K562 (cell line): ENCODE results near the gene OOSP1. TPM values are rescaled to one million over a fixed set of nuclear protein-coding genes. Genes with fewer than 3 reads are reported as not detected.
A peak's percentile ranks its signal among the peaks of the same experiment; 100 is the strongest.

Source experiments
- ATAC-seq: fragments of 200-7000 bp; cut with Tn5 transposase; 3 replicates; pipeline ENCODE4 v1.9.1; 2020; ENCODE audit warnings: moderate library complexity
- BruUV-seq: library from RNA; stranded (reverse); fragments of 400-500 nt; replicated peaks from 2 replicates; lab custom pipeline; 2021; lab: Mats Ljungman, UMichigan
- CTCF ChIA-PET: fragments of 300-600 bp; formaldehyde crosslinking; extraction: SDS; loops from one replicate; lab custom pipeline; 2021; ENCODE audit warnings: low intra/inter-chr PET ratio; lab: Yijun Ruan, JAX
- POLR2A ChIA-PET: fragments of 300-600, 350-650 bp; sonication (Branson Sonifier 250); formaldehyde crosslinking; extraction: SDS; loops from one replicate; lab custom pipeline; 2021; ENCODE audit warnings: antibody characterized with exemption, inconsistent platforms; lab: Yijun Ruan, JAX
- DNase-seq, 4 experiments: peaks; one replicate each; pipeline versions ENCODE4 v3.0.0 to v3.0.0-alpha.2; 2011 to 2018; ENCODE audit warnings: low spot score in 3 of 4, mixed read lengths in 3 of 4; ENCODE audit errors: extremely low read depth in 1 of 4
- FAIRE-seq: peaks from 2 replicates; lab custom pipeline; 2011; peaks lifted over from hg19 to GRCh38; lab: Jason Lieb, UNC
- H2AFZ ChIP-seq: 2 replicates; pipeline ENCODE4 v1.6.0; 2011; ENCODE audit warnings: low read depth, low read length, control low read depth, inconsistent platforms
- H3K27ac ChIP-seq: fragments of 200-600 bp; 3 replicates; pipeline ENCODE4 v1.8.0; 2011; ENCODE audit warnings: low read depth, mild to moderate bottlenecking, control low read depth, inconsistent platforms, low read length, moderate library complexity, mixed read lengths; ENCODE audit errors: extremely low read depth
- H3K27me3 ChIP-seq, 2 experiments: fragments of 300-600 bp in 1 of 2; 2 replicates in 1 of 2; 3 replicates in 1 of 2; pipeline versions ENCODE4 v1.6.0 to v1.8.0; 2011; ENCODE audit warnings: inconsistent platforms in 2 of 2, low read length in 2 of 2, mild to moderate bottlenecking in 1 of 2, mixed read lengths in 1 of 2, moderate library complexity in 1 of 2; ENCODE audit not compliant: control insufficient read depth in 2 of 2, insufficient read depth in 2 of 2
- H3K36me3 ChIP-seq: fragments of 300-600 bp; 3 replicates; pipeline ENCODE4 v1.8.0; 2011; ENCODE audit warnings: mild to moderate bottlenecking, low read length, inconsistent platforms; ENCODE audit not compliant: control insufficient read depth, insufficient read depth
- H3K4me1 ChIP-seq, 2 experiments: fragments of 200-600 bp in 1 of 2; replicated peaks in 1 of 2; 2 replicates in 1 of 2; 3 replicates in 1 of 2; pipeline versions ENCODE4 v1.5.1 to v1.8.0; 2011; ENCODE audit warnings: inconsistent platforms in 2 of 2, low read length in 2 of 2, mild to moderate bottlenecking in 1 of 2, mixed read lengths in 1 of 2, moderate library complexity in 1 of 2; ENCODE audit not compliant: control insufficient read depth in 2 of 2, insufficient read depth in 2 of 2
- H3K4me2 ChIP-seq: 2 replicates; pipeline ENCODE4 v1.6.1; 2011; ENCODE audit warnings: low read length, control low read depth, inconsistent platforms, mixed read lengths; ENCODE audit not compliant: insufficient read depth
- H3K4me3 ChIP-seq: fragments of 200-600 bp; sonication (generic), shearing (Covaris generic); 2 replicates; pipeline ENCODE4 v1.5.1; 2016; ENCODE audit warnings: control low read depth, inconsistent platforms
- H3K79me2 ChIP-seq: fragments of 200-600 bp; 3 replicates; pipeline ENCODE4 v1.8.0; 2011; ENCODE audit warnings: low read length, inconsistent platforms; ENCODE audit not compliant: control insufficient read depth, insufficient read depth
- H3K9ac ChIP-seq, 2 experiments: 2 replicates each; pipeline versions ENCODE4 v1.6.0 to v1.6.1; 2011; ENCODE audit warnings: low read depth in 2 of 2, low read length in 2 of 2, control low read depth in 1 of 2, inconsistent platforms in 1 of 2, mild to moderate bottlenecking in 1 of 2, mixed read lengths in 1 of 2; ENCODE audit not compliant: insufficient read depth in 1 of 2
- H3K9me1 ChIP-seq: one replicate; pipeline ENCODE4 v1.6.0; 2011; ENCODE audit warnings: inconsistent platforms, mild to moderate bottlenecking, low read length, moderate library complexity; ENCODE audit not compliant: control insufficient read depth, insufficient read depth
- H3K9me3 ChIP-seq: replicated peaks from 2 replicates; pipeline ENCODE4 v1.5.1; 2011; ENCODE audit warnings: low read depth, low read length, inconsistent platforms; ENCODE audit not compliant: control insufficient read depth, insufficient read depth
- H4K20me1 ChIP-seq: replicated peaks from 2 replicates; pipeline ENCODE4 v1.6.1; 2011; ENCODE audit warnings: low read length, inconsistent platforms, mixed read lengths; ENCODE audit not compliant: control insufficient read depth, insufficient read depth
- ARNT ChIP-seq, 2 experiments: fragments of 450-650 bp; IDR thresholded peaks; 2 replicates each; pipeline ENCODE4 v1.6.1; 2016; ENCODE audit warnings: mild to moderate bottlenecking in 1 of 2
- BRF2 ChIP-seq: IDR thresholded peaks from 3 replicates; pipeline ENCODE4 v1.6.1; 2011; ENCODE audit warnings: borderline replicate concordance, mild to moderate bottlenecking; ENCODE audit not compliant: insufficient read length, insufficient read depth
- CC2D1A ChIP-seq: fragments of 450-650 bp; IDR thresholded peaks from 2 replicates; pipeline ENCODE4 v1.6.1; 2017; ENCODE audit warnings: mild to moderate bottlenecking
- FOXA3 ChIP-seq, 2 experiments: fragments of 450-650 bp in 1 of 2; sonication (generic) in 1 of 2; formaldehyde crosslinking; IDR thresholded peaks in 1 of 2; conservative IDR thresholded peaks in 1 of 2; 2 replicates each; pipeline versions ENCODE4 v1.4.0 to v1.8.0; 2020 to 2022; ENCODE audit warnings: mild to moderate bottlenecking in 2 of 2, missing genetic modification reagents in 1 of 2
- HMGN3 ChIP-seq: IDR thresholded peaks from 2 replicates; pipeline ENCODE4 v1.6.1; 2011; ENCODE audit warnings: borderline replicate concordance, low read depth, mild to moderate bottlenecking, mixed read lengths, low read length; ENCODE audit not compliant: insufficient read length; ENCODE audit errors: extremely low read depth
- SPI1 ChIP-seq: IDR thresholded peaks from 2 replicates; pipeline ENCODE4 v1.6.1; 2011; ENCODE audit warnings: low read depth, low read length, control low read depth, borderline replicate concordance
- TRIM24 ChIP-seq, 2 experiments: fragments of 450-650 bp; IDR thresholded peaks; 2 replicates each; pipeline ENCODE4 v1.6.1; 2016
- ZNF311 ChIP-seq: fragments of 250-450 bp; sonication (Bioruptor Pico); IDR thresholded peaks from 2 replicates; pipeline ENCODE4 v1.4.0; 2020; ENCODE audit warnings: mild to moderate bottlenecking, moderate library complexity
- WGBS: fragments of 100-300 bp; shearing (Covaris generic); methylation state at CpG from one replicate; pipeline ENCODE4 v1.1.6; 2016; ENCODE audit warnings: low coverage, mixed read lengths; ENCODE audit not compliant: insufficient coverage; ENCODE audit errors: missing lambda C conversion rate; 5-methylcytosine and 5-hydroxymethylcytosine counted together
- in situ Hi-C: fragments of 300-500 bp; cut with MboI; formaldehyde crosslinking; loops from 4 replicates; pipeline ENCODE4 v1.15.0; 2018; ENCODE audit warnings: inconsistent platforms, mixed read lengths
- intact Hi-C: fragments of 100-400 bp; cut with micrococcal nuclease; formaldehyde crosslinking; loops from 2 replicates; pipeline ENCODE4 v1.14.2; 2022
- polyA plus RNA-seq, 8 experiments: library from polyadenylated mRNA; depleted of rRNA in 4 of 8; stranded (reverse) in 5 of 8; unstranded in 3 of 8; fragments of >200 nt; fragmentation: Nextera tagmentation in 2 of 8; fragmentation: Illumina TruSeq in 1 of 8; extraction: Ambion mirVana in 2 of 8; extraction: Trizol in 1 of 8; gene quantifications; 2 replicates each; pipeline versions ENCODE4 v1.2.1 to v1.2.3, GENCODE V29; 2011 to 2014; ENCODE audit warnings: inconsistent platforms in 1 of 8, missing spikeins in 1 of 8
- total RNA-seq, 7 experiments: library from RNA; depleted of rRNA in 6 of 7; stranded (reverse); fragments of >200 nt in 6 of 7; fragmentation: Illumina TruSeq in 2 of 7; extraction: Trizol in 2 of 7; gene quantifications; 2 replicates each; pipeline versions ENCODE4 v1.2.1 to v1.2.3, GENCODE V29; 2011 to 2021; ENCODE audit warnings: low replicate concordance in 1 of 7

Gene OOSP1
- total and polyA plus RNA-seq, 9 of the 15 experiments (the other 6 are each of a cell fraction or from before 2014, with no cell fraction given), result 0.14 to 3.0 (median 0.61) TPM

GRCh38 chr11:59992425-59992824 lies 54.2 kb downstream of the OOSP1 start:
- no peak overlapping the region for H3K4me3 ChIP-seq
- H3K4me2 ChIP-seq, result no peak overlapping the region
- intact Hi-C loops, result no loop called here
- in situ Hi-C loops, result no loop called here
- DNase-seq (no peak), ATAC-seq (no peak), FAIRE-seq (no peak)
- BruUV-seq, result no TSS peak
- H3K79me2 ChIP-seq, result no peaks in the 10 kb centered on the region
- H3K27me3 ChIP-seq, result no peaks in the 10 kb centered on the region
- WGBS, result 22% methylated on average over 5 of the region's 5 CpGs
- TF ChIP-seq BRF2, result no peak
- TF ChIP-seq HMGN3, result no peak
- peak; percentile 29; the same call in 1 of the 2 replicates for TF ChIP-seq ZNF311 (CRISPR knock-in tag)
- TF ChIP-seq TRIM24 (IDR thresholded peaks at IDR 0.05), result peak in 1 of 2 experiments; percentile 37; a peak in 1 of 4 replicates
- peak; percentile 55 for TF ChIP-seq SPI1
- TF ChIP-seq CC2D1A, result 0 out of 2 replicates have a peak, but pooled peaks have one; percentile 16
- TF ChIP-seq FOXA3 (CRISPR knock-in tag; conservative IDR thresholded peaks at IDR 0.05 in 1 of 2, IDR thresholded peaks at IDR 0.05 in 1 of 2), result peak in 1 of 2 experiments; percentile 42; a peak in 1 of 4 replicates
- TF ChIP-seq ARNT (IDR thresholded peaks at IDR 0.05), result no peak
- no peak overlapping the region for H3K9ac ChIP-seq
- no peaks in the 10 kb centered on the region for H3K36me3 ChIP-seq
- 0 out of 2 replicates have a peak overlapping the region, but pooled peaks have one; percentile 21 for H2AFZ ChIP-seq
- H4K20me1 ChIP-seq, result no peaks in the 10 kb centered on the region
- ChIA-PET POLR2A (no interaction called here), CTCF (no interaction called here)
- peaks cover 5% of the 10 kb centered on the region; the same call in 1 of the 2 replicates for H3K9me3 ChIP-seq
- no peaks in the 10 kb centered on the region for H3K9me1 ChIP-seq
- H3K27ac ChIP-seq, result no peak overlapping the region
- no peaks in the 10 kb centered on the region for H3K4me1 ChIP-seq
